IPS-NIHi7 (cell line): Measurements from ENCODE around the gene AGPAT2.
"Not testable (repeated sequence)": the region's sequence is repeated elsewhere in the genome, so short reads cannot be mapped to it uniquely, and the experiment has no call there.

Source experiments
- DNase-seq: peaks from one replicate; pipeline ENCODE4 v3.0.0; 2012; ENCODE audit warnings: mixed read lengths; ENCODE audit errors: extremely low spot score

Gene AGPAT2

GRCh38 chr9:136720251-136720897 is 33.1 kb upstream of the AGPAT2 start:
- no peak for DNase-seq

GRCh38 chr9:136719195-136719880 is 32.1 kb upstream of the AGPAT2 start:
- DNase-seq, result no peak

- no peak for DNase-seq
Observed at GRCh38 chr9:136718345-136719194, 31.3 kb upstream of the AGPAT2 start.

GRCh38 chr9:136717399-136717798 is 30.1 kb upstream of the AGPAT2 start:
- no peak for DNase-seq

GRCh38 chr9:136714893-136715274 is 27.6 kb upstream of the AGPAT2 start:
- DNase-seq, result no peak

GRCh38 chr9:136714096-136714892 is 27.0 kb upstream of the AGPAT2 start:
- DNase-seq, result no peak

GRCh38 chr9:136713550-136713949 is 26.3 kb upstream of the AGPAT2 start:
- no peak for DNase-seq

GRCh38 chr9:136712690-136713544 is 25.7 kb upstream of the AGPAT2 start:
- DNase-seq, result no peak

- DNase-seq, result peak; percentile 99
Observed at GRCh38 chr9:136711751-136712689, 24.8 kb upstream of the AGPAT2 start, which contains the start of gene DIPK1B. Gene DIPK1B (plus strand): TSS chr9:136712572. CDS start chr9:136712666, 94 bp downstream.

GRCh38 chr9:136711219-136711648 is 24.0 kb upstream of the AGPAT2 start:
- not testable (repeated sequence) for DNase-seq

- DNase-seq, result no peak
Observed at GRCh38 chr9:136710543-136710942, 23.3 kb upstream of the AGPAT2 start.

GRCh38 chr9:136709454-136710109 is 22.3 kb upstream of the AGPAT2 start:
- DNase-seq, result no peak

- DNase-seq, result no peak
Observed at GRCh38 chr9:136707849-136708517, 20.7 kb upstream of the AGPAT2 start.

- no peak for DNase-seq
Observed at GRCh38 chr9:136707011-136707410, 19.8 kb upstream of the AGPAT2 start.

- no peak for DNase-seq
Observed at GRCh38 chr9:136705564-136705963, 18.3 kb upstream of the AGPAT2 start.

GRCh38 chr9:136704741-136705140 is 17.5 kb upstream of the AGPAT2 start:
- DNase-seq, result not testable (repeated sequence)

GRCh38 chr9:136703276-136703860 is 16.1 kb upstream of the AGPAT2 start:
- no peak for DNase-seq

- no peak for DNase-seq
Observed at GRCh38 chr9:136701668-136702053, 14.4 kb upstream of the AGPAT2 start.
